GM12878 (cell line): ENCODE results near the gene RPL26.
"Not testable (repeated sequence)": the region's sequence is repeated elsewhere in the genome, so short reads cannot be mapped to it uniquely, and the experiment has no call there.

Experiments
- FOS ChIP-seq: IDR thresholded peaks from 3 replicates; pipeline ENCODE4 v1.6.1; 2011; ENCODE audit warnings: borderline replicate concordance; ENCODE audit not compliant: insufficient read length; ENCODE audit errors: extremely low read depth
- GATAD2B ChIP-seq: fragments of 450-650 bp; conservative IDR thresholded peaks from 2 replicates; pipeline ENCODE4 v1.6.1; 2017; ENCODE audit warnings: low read depth, mild to moderate bottlenecking, moderate library complexity
- NFYB ChIP-seq: IDR thresholded peaks from 2 replicates; pipeline ENCODE4 v1.6.1; 2011; ENCODE audit warnings: low read depth, mild to moderate bottlenecking, low read length, improper control_type of control experiment, moderate library complexity; ENCODE audit not compliant: insufficient read depth
- POLR2AphosphoS5 ChIP-seq: IDR thresholded peaks from 2 replicates; pipeline ENCODE4 v1.6.1; 2011; ENCODE audit warnings: mild to moderate bottlenecking, low read length, inconsistent platforms
- TF ChIP-seq, protein P1 (sequence below): fragments of 150-350 bp; IDR thresholded peaks from 2 replicates; pipeline ENCODE4 v1.6.1; 2014; ENCODE audit warnings: mild to moderate bottlenecking, low read depth, low read length

DNA sequence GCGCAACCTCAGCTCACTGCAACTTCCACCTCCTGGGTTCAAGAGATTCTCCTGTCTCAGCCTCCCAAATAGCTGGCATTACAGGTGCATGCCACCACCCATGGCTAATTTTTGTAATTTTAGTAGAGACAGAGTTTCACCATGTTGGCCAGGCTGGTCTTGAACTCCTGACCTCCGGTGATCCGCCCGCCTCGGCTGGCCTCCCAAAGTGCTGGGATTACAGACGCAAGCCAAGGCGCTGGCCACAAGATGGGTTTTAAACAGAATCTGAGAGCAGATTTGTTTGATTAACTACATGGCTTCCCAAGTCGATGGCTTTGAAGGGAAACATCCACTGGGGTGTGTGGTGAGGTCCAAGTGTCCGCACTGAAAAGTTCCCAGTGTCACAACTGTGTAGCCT is 11.5 kb upstream of the RPL26 start:
- not testable (repeated sequence) for TF ChIP-seq GATAD2B, NFYB, FOS, POLR2AphosphoS5
- TF ChIP-seq, protein P1, sequence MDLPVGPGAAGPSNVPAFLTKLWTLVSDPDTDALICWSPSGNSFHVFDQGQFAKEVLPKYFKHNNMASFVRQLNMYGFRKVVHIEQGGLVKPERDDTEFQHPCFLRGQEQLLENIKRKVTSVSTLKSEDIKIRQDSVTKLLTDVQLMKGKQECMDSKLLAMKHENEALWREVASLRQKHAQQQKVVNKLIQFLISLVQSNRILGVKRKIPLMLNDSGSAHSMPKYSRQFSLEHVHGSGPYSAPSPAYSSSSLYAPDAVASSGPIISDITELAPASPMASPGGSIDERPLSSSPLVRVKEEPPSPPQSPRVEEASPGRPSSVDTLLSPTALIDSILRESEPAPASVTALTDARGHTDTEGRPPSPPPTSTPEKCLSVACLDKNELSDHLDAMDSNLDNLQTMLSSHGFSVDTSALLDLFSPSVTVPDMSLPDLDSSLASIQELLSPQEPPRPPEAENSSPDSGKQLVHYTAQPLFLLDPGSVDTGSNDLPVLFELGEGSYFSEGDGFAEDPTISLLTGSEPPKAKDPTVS, result not testable (repeated sequence)
